Stomach (tissue), 4 donors: Measurements from ENCODE around the gene UGGT2.

Experiments
- CTCF ChIP-seq, 7 experiments: fragments of 450-650 bp in 4 of 7; fragments of 200-600 bp in 3 of 7; sonication (generic) in 3 of 7; IDR thresholded peaks; one replicate each; pipeline ENCODE4 v1.5.1; 2016 to 2019; ENCODE audit warnings: antibody characterized with exemption in 7 of 7, control low read depth in 2 of 7, mild to moderate bottlenecking in 1 of 7
- POLR2A ChIP-seq, 4 donors: fragments of 450-650 bp; IDR thresholded peaks; one replicate each; pipeline ENCODE4 v1.6.1; 2016; ENCODE audit warnings: antibody characterized with exemption in 4 of 4, control low read depth in 2 of 4, mild to moderate bottlenecking in 1 of 4, moderate library complexity in 1 of 4

- TF ChIP-seq CTCF (IDR thresholded peaks at IDR 0.05) (no peak), POLR2A (IDR thresholded peaks at IDR 0.05) (no peak)
Observed at GRCh38 chr13:96065849-96066248, 12.6 kb upstream of the UGGT2 start.
